Kidney epithelial cell (primary cell): Measurements from ENCODE around the gene NXPH4. TPM values are rescaled to one million over a fixed set of nuclear protein-coding genes. Genes with fewer than 3 reads are reported as not detected.

Experiments used
- DNase-seq: peaks from one replicate; pipeline ENCODE4 v3.0.0-alpha.2; 2010; ENCODE audit warnings: low read depth
- H3K27me3 ChIP-seq: 2 replicates; pipeline ENCODE4 v1.6.0; 2011; ENCODE audit warnings: low read length; ENCODE audit not compliant: control insufficient read depth, insufficient read depth
- H3K36me3 ChIP-seq: 2 replicates; pipeline ENCODE4 v1.5.1; 2011; ENCODE audit warnings: low read length; ENCODE audit not compliant: control insufficient read depth, insufficient read depth
- H3K4me3 ChIP-seq: 2 replicates; pipeline ENCODE4 v1.5.1; 2011; ENCODE audit warnings: low read depth, mild to moderate bottlenecking, control low read depth, low read length
- CTCF ChIP-seq: IDR thresholded peaks from 2 replicates; pipeline ENCODE4 v1.5.1; 2011; ENCODE audit warnings: mild to moderate bottlenecking, moderate library complexity, low read length, control low read depth, inconsistent platforms; ENCODE audit not compliant: insufficient read depth, poor library complexity, severe bottlenecking
- total RNA-seq: library from RNA; depleted of rRNA; stranded (reverse); fragments of >200 nt; gene quantifications from 2 replicates; pipeline ENCODE4 v1.2.3, GENCODE V29; 2015

The NXPH4 gene
- total RNA-seq, 1 donor from 2014 or later, result 5.9 TPM

GRCh38 chr12:57226588-57227314 lies 10.2 kb downstream of the NXPH4 start:
- no peak overlapping the region for H3K4me3 ChIP-seq
- DNase-seq, result no peak
- TF ChIP-seq CTCF, result no peak
- H3K27me3 ChIP-seq, result peaks cover 58% of the 10 kb centered on the region
- H3K36me3 ChIP-seq, result no peaks in the 10 kb centered on the region

GRCh38 chr12:57227315-57228115 lies 10.9 kb downstream of the NXPH4 start:
- no peak for TF ChIP-seq CTCF
- peaks cover 50% of the 10 kb centered on the region for H3K27me3 ChIP-seq
- no peaks in the 10 kb centered on the region for H3K36me3 ChIP-seq
- no peak for DNase-seq
- no peak overlapping the region for H3K4me3 ChIP-seq

GRCh38 chr12:57229046-57229633 lies 12.5 kb downstream of the NXPH4 start:
- TF ChIP-seq CTCF, result no peak
- H3K36me3 ChIP-seq, result peaks cover 1% of the 10 kb centered on the region
- peak overlapping the region; percentile 67 for H3K4me3 ChIP-seq
- DNase-seq, result no peak
- peaks cover 34% of the 10 kb centered on the region for H3K27me3 ChIP-seq

GRCh38 chr12:57229634-57230380 lies 13.2 kb downstream of the NXPH4 start, which contains the start of gene SHMT2:
TSS of gene SHMT2 (plus strand) at chr12:57229711. CDS start at chr12:57229779, 68 bp downstream.
- peak within 1 kb of the TSS; percentile 67 for H3K4me3 ChIP-seq
- peak; percentile 89 for DNase-seq
- peaks cover 28% of the 10 kb centered on the region for H3K27me3 ChIP-seq
- H3K36me3 ChIP-seq, result peaks cover 1% of the 10 kb centered on the region
- TF ChIP-seq CTCF, result no peak

- TF ChIP-seq CTCF, result no peak
- Histone ChIP-seq H3K4me3 (peak overlapping the region; percentile 67), H3K27me3 (peaks cover 26% of the 10 kb centered on the region), H3K36me3 (peaks cover 1% of the 10 kb centered on the region)
- DNase-seq, result no peak
Observed at GRCh38 chr12:57230381-57231155, 14.0 kb downstream of the NXPH4 start.
